ENCODE measurements around the gene ST6GALNAC3.

Gene ST6GALNAC3

GRCh38 chr1:76074321-76075187 lies at the start of gene ST6GALNAC3:
Gene ST6GALNAC3, plus strand, starts transcription at chr1:76074746.
- Histone ChIP-seq H3K9me3 (ENCODE audit: control insufficient read depth, insufficient read depth, low read depth, low read length) (no peaks in the 10 kb centered on the region), H3K36me3 (ENCODE audit: control insufficient read depth, insufficient read depth, low read length) (no peaks in the 10 kb centered on the region), H3K4me1 (ENCODE audit: control insufficient read depth, insufficient read depth, low read length) (peaks cover 28% of the 10 kb centered on the region), H3K27ac (ENCODE audit: low read depth, low read length) (no peak within 1 kb of the TSS; the same call in 1 of the 2 replicates), H3K27me3 (ENCODE audit: control insufficient read depth, insufficient read depth, low read length) (peaks cover 4% of the 10 kb centered on the region; the same call in 1 of the 2 replicates), H3K9ac (ENCODE audit: low read length) (peak within 1 kb of the TSS; percentile 82), H3K4me3 (ENCODE audit: low read depth, low read length) (peak within 1 kb of the TSS; percentile 96)

GRCh38 chr1:76027341-76027740 lies 47.2 kb upstream of the ST6GALNAC3 start:
- no peak overlapping the region for H3K27ac ChIP-seq (ENCODE audit: low read depth, low read length)
- no peaks in the 10 kb centered on the region for H3K9me3 ChIP-seq (ENCODE audit: control insufficient read depth, insufficient read depth, low read depth, low read length)
- no peak overlapping the region for H3K9ac ChIP-seq (ENCODE audit: low read length)
- no peaks in the 10 kb centered on the region for H3K27me3 ChIP-seq (ENCODE audit: control insufficient read depth, insufficient read depth, low read length)
- no peaks in the 10 kb centered on the region for H3K36me3 ChIP-seq (ENCODE audit: control insufficient read depth, insufficient read depth, low read length)
- H3K4me1 ChIP-seq (ENCODE audit: control insufficient read depth, insufficient read depth, low read length): peaks cover 12% of the 10 kb centered on the region; the same call in 1 of the 2 replicates
- no peak overlapping the region for H3K4me3 ChIP-seq (ENCODE audit: low read depth, low read length)

- Histone ChIP-seq H3K36me3 (ENCODE audit: control insufficient read depth, insufficient read depth, low read length) (no peaks in the 10 kb centered on the region), H3K4me3 (ENCODE audit: low read depth, low read length) (no peak overlapping the region), H3K9me3 (ENCODE audit: control insufficient read depth, insufficient read depth, low read depth, low read length) (no peaks in the 10 kb centered on the region), H3K27me3 (ENCODE audit: control insufficient read depth, insufficient read depth, low read length) (no peaks in the 10 kb centered on the region), H3K27ac (ENCODE audit: low read depth, low read length) (no peak overlapping the region), H3K9ac (ENCODE audit: low read length) (no peak overlapping the region), H3K4me1 (ENCODE audit: control insufficient read depth, insufficient read depth, low read length) (peaks cover 7% of the 10 kb centered on the region; the same call in 1 of the 2 replicates)
Observed at GRCh38 chr1:76029331-76029730, 45.2 kb upstream of the ST6GALNAC3 start.

- Histone ChIP-seq H3K27ac (ENCODE audit: low read depth, low read length) (no peak overlapping the region), H3K4me3 (ENCODE audit: low read depth, low read length) (no peak overlapping the region), H3K4me1 (ENCODE audit: control insufficient read depth, insufficient read depth, low read length) (peaks cover 4% of the 10 kb centered on the region; the same call in 1 of the 2 replicates), H3K9ac (ENCODE audit: low read length) (no peak overlapping the region), H3K9me3 (ENCODE audit: control insufficient read depth, insufficient read depth, low read depth, low read length) (no peaks in the 10 kb centered on the region), H3K36me3 (ENCODE audit: control insufficient read depth, insufficient read depth, low read length) (no peaks in the 10 kb centered on the region), H3K27me3 (ENCODE audit: control insufficient read depth, insufficient read depth, low read length) (no peaks in the 10 kb centered on the region)
Observed at GRCh38 chr1:76031496-76031895, 43.0 kb upstream of the ST6GALNAC3 start.

- peaks cover 16% of the 10 kb centered on the region for H3K4me1 ChIP-seq (ENCODE audit: control insufficient read depth, insufficient read depth, low read length)
- H3K9ac ChIP-seq (ENCODE audit: low read length): no peak overlapping the region
- no peak overlapping the region for H3K27ac ChIP-seq (ENCODE audit: low read depth, low read length)
- H3K4me3 ChIP-seq (ENCODE audit: low read depth, low read length): no peak overlapping the region
- H3K27me3 ChIP-seq (ENCODE audit: control insufficient read depth, insufficient read depth, low read length): no peaks in the 10 kb centered on the region
- H3K9me3 ChIP-seq (ENCODE audit: control insufficient read depth, insufficient read depth, low read depth, low read length): no peaks in the 10 kb centered on the region
- no peaks in the 10 kb centered on the region for H3K36me3 ChIP-seq (ENCODE audit: control insufficient read depth, insufficient read depth, low read length)
Observed at GRCh38 chr1:76033800-76034475, 40.6 kb upstream of the ST6GALNAC3 start.

- H3K4me1 ChIP-seq (ENCODE audit: control insufficient read depth, insufficient read depth, low read length): peaks cover 18% of the 10 kb centered on the region
- H3K36me3 ChIP-seq (ENCODE audit: control insufficient read depth, insufficient read depth, low read length): no peaks in the 10 kb centered on the region
- H3K27me3 ChIP-seq (ENCODE audit: control insufficient read depth, insufficient read depth, low read length): no peaks in the 10 kb centered on the region
- no peaks in the 10 kb centered on the region for H3K9me3 ChIP-seq (ENCODE audit: control insufficient read depth, insufficient read depth, low read depth, low read length)
- no peak overlapping the region for H3K9ac ChIP-seq (ENCODE audit: low read length)
- no peak overlapping the region for H3K4me3 ChIP-seq (ENCODE audit: low read depth, low read length)
- H3K27ac ChIP-seq (ENCODE audit: low read depth, low read length): no peak overlapping the region
Observed at GRCh38 chr1:76035053-76035452, 39.5 kb upstream of the ST6GALNAC3 start.

GRCh38 chr1:76037324-76037723 lies 37.2 kb upstream of the ST6GALNAC3 start:
- Histone ChIP-seq H3K36me3 (ENCODE audit: control insufficient read depth, insufficient read depth, low read length) (no peaks in the 10 kb centered on the region), H3K9me3 (ENCODE audit: control insufficient read depth, insufficient read depth, low read depth, low read length) (no peaks in the 10 kb centered on the region), H3K4me3 (ENCODE audit: low read depth, low read length) (no peak overlapping the region), H3K27me3 (ENCODE audit: control insufficient read depth, insufficient read depth, low read length) (no peaks in the 10 kb centered on the region), H3K9ac (ENCODE audit: low read length) (no peak overlapping the region), H3K27ac (ENCODE audit: low read depth, low read length) (no peak overlapping the region), H3K4me1 (ENCODE audit: control insufficient read depth, insufficient read depth, low read length) (peaks cover 29% of the 10 kb centered on the region)

- Histone ChIP-seq H3K4me3 (ENCODE audit: low read depth, low read length) (no peak overlapping the region), H3K27me3 (ENCODE audit: control insufficient read depth, insufficient read depth, low read length) (no peaks in the 10 kb centered on the region), H3K4me1 (ENCODE audit: control insufficient read depth, insufficient read depth, low read length) (peaks cover 29% of the 10 kb centered on the region), H3K9me3 (ENCODE audit: control insufficient read depth, insufficient read depth, low read depth, low read length) (no peaks in the 10 kb centered on the region), H3K27ac (ENCODE audit: low read depth, low read length) (no peak overlapping the region), H3K36me3 (ENCODE audit: control insufficient read depth, insufficient read depth, low read length) (no peaks in the 10 kb centered on the region), H3K9ac (ENCODE audit: low read length) (no peak overlapping the region)
Observed at GRCh38 chr1:76038287-76039004, 36.1 kb upstream of the ST6GALNAC3 start.

- no peaks in the 10 kb centered on the region for H3K36me3 ChIP-seq (ENCODE audit: control insufficient read depth, insufficient read depth, low read length)
- peaks cover 9% of the 10 kb centered on the region; the same call in 1 of the 2 replicates for H3K4me1 ChIP-seq (ENCODE audit: control insufficient read depth, insufficient read depth, low read length)
- no peak overlapping the region for H3K4me3 ChIP-seq (ENCODE audit: low read depth, low read length)
- no peak overlapping the region for H3K27ac ChIP-seq (ENCODE audit: low read depth, low read length)
- no peaks in the 10 kb centered on the region for H3K9me3 ChIP-seq (ENCODE audit: control insufficient read depth, insufficient read depth, low read depth, low read length)
- H3K27me3 ChIP-seq (ENCODE audit: control insufficient read depth, insufficient read depth, low read length): no peaks in the 10 kb centered on the region
- H3K9ac ChIP-seq (ENCODE audit: low read length): no peak overlapping the region
Observed at GRCh38 chr1:76046149-76046548, 28.4 kb upstream of the ST6GALNAC3 start.

- H3K27me3 ChIP-seq (ENCODE audit: control insufficient read depth, insufficient read depth, low read length): no peaks in the 10 kb centered on the region
- H3K36me3 ChIP-seq (ENCODE audit: control insufficient read depth, insufficient read depth, low read length): no peaks in the 10 kb centered on the region
- no peak overlapping the region for H3K9ac ChIP-seq (ENCODE audit: low read length)
- H3K4me1 ChIP-seq (ENCODE audit: control insufficient read depth, insufficient read depth, low read length): peaks cover 14% of the 10 kb centered on the region
- H3K27ac ChIP-seq (ENCODE audit: low read depth, low read length): no peak overlapping the region
- H3K4me3 ChIP-seq (ENCODE audit: low read depth, low read length): no peak overlapping the region
- H3K9me3 ChIP-seq (ENCODE audit: control insufficient read depth, insufficient read depth, low read depth, low read length): no peaks in the 10 kb centered on the region
Observed at GRCh38 chr1:76048219-76048618, 26.3 kb upstream of the ST6GALNAC3 start.

Data from HUES6 (cell line).